DOHH2 (cell line): ENCODE measurements around the gene GZMM.

ENCODE experiments used
- H3F3A ChIP-seq: fragments of 200-600 bp; sonication (generic), shearing (Covaris generic); 2 replicates; pipeline ENCODE4 v1.6.0; 2016; ENCODE audit warnings: antibody characterized with exemption, mild to moderate bottlenecking; ENCODE audit not compliant: control insufficient read depth, insufficient read depth
- H3K27ac ChIP-seq: fragments of 200-600 bp; sonication (generic); 2 replicates; pipeline ENCODE4 v1.5.1; 2014; ENCODE audit warnings: low read depth, mild to moderate bottlenecking, low read length, moderate library complexity
- H3K27me3 ChIP-seq: fragments of 200-600 bp; sonication (generic); 2 replicates; pipeline ENCODE4 v1.6.1; 2014; ENCODE audit warnings: mild to moderate bottlenecking, low read length, mixed read lengths; ENCODE audit not compliant: control insufficient read depth
- H3K36me3 ChIP-seq: fragments of 200-600 bp; sonication (generic); 2 replicates; pipeline ENCODE4 v1.6.1; 2014; ENCODE audit warnings: mild to moderate bottlenecking, low read length, moderate library complexity, mixed read lengths; ENCODE audit not compliant: control insufficient read depth
- H3K4me1 ChIP-seq: fragments of 200-600 bp; sonication (generic); 2 replicates; pipeline ENCODE4 v1.6.1; 2014; ENCODE audit warnings: mild to moderate bottlenecking, low read length, mixed read lengths; ENCODE audit not compliant: control insufficient read depth
- H3K4me2 ChIP-seq: fragments of 200-600 bp; sonication (generic); 2 replicates; pipeline ENCODE4 v1.6.0; 2014; ENCODE audit warnings: mild to moderate bottlenecking, low read length, moderate library complexity
- H3K4me3 ChIP-seq: fragments of 200-600 bp; sonication (generic); 2 replicates; pipeline ENCODE4 v1.5.1; 2014; ENCODE audit warnings: mild to moderate bottlenecking, low read length, mixed read lengths
- H3K79me2 ChIP-seq: fragments of 200-600 bp; sonication (generic); 2 replicates; pipeline ENCODE4 v1.6.1; 2014; ENCODE audit warnings: mild to moderate bottlenecking, low read length, mixed read lengths; ENCODE audit not compliant: control insufficient read depth
- H3K9me2 ChIP-seq: fragments of 200-600 bp; sonication (generic); replicated peaks from 2 replicates; pipeline ENCODE4 v1.6.1; 2014; ENCODE audit warnings: mild to moderate bottlenecking, low read length, mixed read lengths; ENCODE audit not compliant: control insufficient read depth
- H3K9me3 ChIP-seq: fragments of 200-600 bp; sonication (generic); 2 replicates; pipeline ENCODE4 v1.6.1; 2014; ENCODE audit warnings: antibody characterized with exemption, low read length, mixed read lengths; ENCODE audit not compliant: control insufficient read depth, insufficient read depth
- H4K20me1 ChIP-seq: fragments of 200-600 bp; sonication (generic); 2 replicates; pipeline ENCODE4 v1.6.0; 2014; ENCODE audit warnings: low read depth, mild to moderate bottlenecking, antibody characterized with exemption, low read length, moderate library complexity; ENCODE audit not compliant: control insufficient read depth, insufficient read depth
- EZH2phosphoT487 ChIP-seq: fragments of 200-600 bp; sonication (generic); IDR thresholded peaks from 2 replicates; pipeline ENCODE4 v1.6.1; 2017; ENCODE audit warnings: borderline replicate concordance, mild to moderate bottlenecking, antibody characterized with exemption, low read length, moderate library complexity, mixed read lengths
- TF ChIP-seq, protein P1 (sequence below): fragments of 200-600 bp; sonication (generic); IDR thresholded peaks from one replicate; pipeline ENCODE4 v1.5.1; 2014; ENCODE audit warnings: antibody characterized with exemption, mild to moderate bottlenecking, low read depth, low read length; ENCODE audit not compliant: poor library complexity, severe bottlenecking

Gene GZMM

GRCh38 chr19:530134-531008 is 13.5 kb upstream of the GZMM start:
- Histone ChIP-seq H3K9me2 (no peaks in the 10 kb centered on the region), H3K36me3 (peaks cover 11% of the 10 kb centered on the region; the same call in 1 of the 2 replicates), H3K4me3 (peak overlapping the region; percentile 82), H3K27me3 (no peaks in the 10 kb centered on the region), H3K4me1 (peaks cover 17% of the 10 kb centered on the region), H4K20me1 (peaks cover 8% of the 10 kb centered on the region), H3K79me2 (peaks cover 35% of the 10 kb centered on the region), H3K27ac (peak overlapping the region; percentile 60), H3F3A (no peaks in the 10 kb centered on the region), H3K9me3 (no peaks in the 10 kb centered on the region), H3K4me2 (peak overlapping the region; percentile 71)
- TF ChIP-seq EZH2phosphoT487: no peak
- TF ChIP-seq, protein P1, sequence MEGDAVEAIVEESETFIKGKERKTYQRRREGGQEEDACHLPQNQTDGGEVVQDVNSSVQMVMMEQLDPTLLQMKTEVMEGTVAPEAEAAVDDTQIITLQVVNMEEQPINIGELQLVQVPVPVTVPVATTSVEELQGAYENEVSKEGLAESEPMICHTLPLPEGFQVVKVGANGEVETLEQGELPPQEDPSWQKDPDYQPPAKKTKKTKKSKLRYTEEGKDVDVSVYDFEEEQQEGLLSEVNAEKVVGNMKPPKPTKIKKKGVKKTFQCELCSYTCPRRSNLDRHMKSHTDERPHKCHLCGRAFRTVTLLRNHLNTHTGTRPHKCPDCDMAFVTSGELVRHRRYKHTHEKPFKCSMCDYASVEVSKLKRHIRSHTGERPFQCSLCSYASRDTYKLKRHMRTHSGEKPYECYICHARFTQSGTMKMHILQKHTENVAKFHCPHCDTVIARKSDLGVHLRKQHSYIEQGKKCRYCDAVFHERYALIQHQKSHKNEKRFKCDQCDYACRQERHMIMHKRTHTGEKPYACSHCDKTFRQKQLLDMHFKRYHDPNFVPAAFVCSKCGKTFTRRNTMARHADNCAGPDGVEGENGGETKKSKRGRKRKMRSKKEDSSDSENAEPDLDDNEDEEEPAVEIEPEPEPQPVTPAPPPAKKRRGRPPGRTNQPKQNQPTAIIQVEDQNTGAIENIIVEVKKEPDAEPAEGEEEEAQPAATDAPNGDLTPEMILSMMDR: no peak

DNA sequence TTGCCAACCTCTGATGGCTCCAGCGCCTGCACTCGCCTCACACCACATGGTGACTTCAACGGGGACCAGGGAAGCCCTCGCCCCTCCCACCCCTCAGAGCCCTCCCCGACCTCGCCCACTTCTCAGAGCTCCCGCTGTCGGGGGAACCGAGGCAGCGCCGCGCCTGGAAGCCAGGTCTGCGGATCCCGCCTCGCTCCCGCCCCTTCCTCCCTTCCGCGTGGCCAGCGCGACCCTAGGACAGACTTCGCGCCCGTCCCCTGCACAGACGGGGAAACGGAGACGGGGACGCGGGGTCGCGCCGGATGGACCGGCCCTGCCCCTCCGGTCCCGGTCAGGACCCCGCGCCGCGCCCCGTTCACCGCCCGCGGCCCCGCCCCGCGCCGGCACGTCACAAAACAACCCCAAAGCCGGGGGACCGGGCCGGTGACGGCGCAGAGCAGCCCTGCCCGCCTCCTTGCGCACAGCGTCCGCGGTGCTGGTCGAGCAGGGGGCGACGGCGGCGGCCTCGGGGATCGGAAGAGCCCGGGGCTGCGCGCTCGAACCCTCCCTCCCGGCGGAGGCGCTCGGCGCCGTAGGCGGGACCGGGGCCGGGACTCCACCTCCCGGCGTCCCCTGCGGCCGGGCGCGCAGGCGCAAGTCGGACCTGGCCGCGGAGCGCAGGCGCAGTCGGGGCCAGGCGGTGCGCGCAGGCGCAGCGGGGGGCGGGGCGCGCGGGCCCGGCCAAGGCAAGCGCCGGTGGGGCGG is 12.7 kb upstream of the GZMM start:
- peaks cover 17% of the 10 kb centered on the region for H3K4me1 ChIP-seq
- peak overlapping the region; percentile 71 for H3K4me2 ChIP-seq

GRCh38 chr19:531753-532560 is 11.9 kb upstream of the GZMM start, which contains the start of gene CDC34:
CDC34 (plus strand) TSS chr19:531760; CDS start chr19:531932, 172 bp downstream.
- Histone ChIP-seq H3K9me3 (no peaks in the 10 kb centered on the region), H3K4me1 (peaks cover 17% of the 10 kb centered on the region), H3K4me2 (peak within 1 kb of the TSS; percentile 85), H3F3A (no peaks in the 10 kb centered on the region), H3K9me2 (no peaks in the 10 kb centered on the region), H3K4me3 (peak within 1 kb of the TSS; percentile 82), H3K27ac (peak within 1 kb of the TSS; percentile 60), H3K79me2 (peaks cover 38% of the 10 kb centered on the region), H3K27me3 (no peaks in the 10 kb centered on the region), H3K36me3 (peaks cover 21% of the 10 kb centered on the region; the same call in 1 of the 2 replicates), H4K20me1 (peaks cover 8% of the 10 kb centered on the region)
- TF ChIP-seq EZH2phosphoT487: no peak
- TF ChIP-seq, protein P1: no peak

More for the DNA sequence above, 12.7 kb upstream of the GZMM start:
- H3K9me3 ChIP-seq: no peaks in the 10 kb centered on the region
- peaks cover 16% of the 10 kb centered on the region; the same call in 1 of the 2 replicates for H3K36me3 ChIP-seq
- H3F3A ChIP-seq: no peaks in the 10 kb centered on the region
- no peaks in the 10 kb centered on the region for H3K27me3 ChIP-seq
- TF ChIP-seq, protein P1: peak; percentile 30
- TF ChIP-seq EZH2phosphoT487: no peak
- H3K27ac ChIP-seq: peak overlapping the region; percentile 60
- H4K20me1 ChIP-seq: peaks cover 8% of the 10 kb centered on the region
- H3K4me3 ChIP-seq: peak overlapping the region; percentile 82
- H3K9me2 ChIP-seq: no peaks in the 10 kb centered on the region
- H3K79me2 ChIP-seq: peaks cover 38% of the 10 kb centered on the region
